ENCODE measurements around the gene DACT2. TPM values are rescaled to one million over a fixed set of nuclear protein-coding genes. Genes with fewer than 3 reads are reported as not detected.
A peak's percentile ranks its signal among the peaks of the same experiment; 100 is the strongest.

DACT2 gene
- total RNA-seq, 2 donors from 2014 or later, result 16.6 to 39.9 TPM

- TF ChIP-seq, protein P1, sequence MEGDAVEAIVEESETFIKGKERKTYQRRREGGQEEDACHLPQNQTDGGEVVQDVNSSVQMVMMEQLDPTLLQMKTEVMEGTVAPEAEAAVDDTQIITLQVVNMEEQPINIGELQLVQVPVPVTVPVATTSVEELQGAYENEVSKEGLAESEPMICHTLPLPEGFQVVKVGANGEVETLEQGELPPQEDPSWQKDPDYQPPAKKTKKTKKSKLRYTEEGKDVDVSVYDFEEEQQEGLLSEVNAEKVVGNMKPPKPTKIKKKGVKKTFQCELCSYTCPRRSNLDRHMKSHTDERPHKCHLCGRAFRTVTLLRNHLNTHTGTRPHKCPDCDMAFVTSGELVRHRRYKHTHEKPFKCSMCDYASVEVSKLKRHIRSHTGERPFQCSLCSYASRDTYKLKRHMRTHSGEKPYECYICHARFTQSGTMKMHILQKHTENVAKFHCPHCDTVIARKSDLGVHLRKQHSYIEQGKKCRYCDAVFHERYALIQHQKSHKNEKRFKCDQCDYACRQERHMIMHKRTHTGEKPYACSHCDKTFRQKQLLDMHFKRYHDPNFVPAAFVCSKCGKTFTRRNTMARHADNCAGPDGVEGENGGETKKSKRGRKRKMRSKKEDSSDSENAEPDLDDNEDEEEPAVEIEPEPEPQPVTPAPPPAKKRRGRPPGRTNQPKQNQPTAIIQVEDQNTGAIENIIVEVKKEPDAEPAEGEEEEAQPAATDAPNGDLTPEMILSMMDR (conservative IDR thresholded peaks at IDR 0.05), result no peak
- peaks cover 11% of the 10 kb centered on the region for H3K4me1 ChIP-seq (ENCODE audit: control insufficient read depth, insufficient read depth, low read length)
- H3K4me3 ChIP-seq (ENCODE audit: low read length), result peak overlapping the region; percentile 88
- peaks cover 10% of the 10 kb centered on the region for H3K36me3 Mint-ChIP-seq (ENCODE audit: low read depth)
- DNase-seq, result no peak
- peak overlapping the region; percentile 82 for H3K27ac Mint-ChIP-seq
- H3K27me3 Mint-ChIP-seq (ENCODE audit: insufficient read depth), result peaks cover 38% of the 10 kb centered on the region
- peaks cover 14% of the 10 kb centered on the region for H3K36me3 ChIP-seq (ENCODE audit: control insufficient read depth, insufficient read depth, low read length)
- H3K4me1 Mint-ChIP-seq, result peaks cover 38% of the 10 kb centered on the region
- peaks cover 16% of the 10 kb centered on the region for H3K9me3 Mint-ChIP-seq
- no peaks in the 10 kb centered on the region for H3K27me3 ChIP-seq (ENCODE audit: control insufficient read depth, insufficient read depth, low read length, poor library complexity, severe bottlenecking)
- 12 to 14% methylated on average over 18 to 31 of the region's 33 CpGs for WGBS, 2 experiments (ENCODE audit: insufficient coverage in 1 of 2, insufficient read length in 1 of 2)
- H3K4me3 Mint-ChIP-seq, result peak overlapping the region; percentile 70
- H3K9me3 ChIP-seq (ENCODE audit: control insufficient read depth, low read length), result peaks cover 11% of the 10 kb centered on the region
- H3K27ac ChIP-seq (ENCODE audit: low read depth, low read length), result no peak overlapping the region
- peak overlapping the region; percentile 73 for H3K9ac ChIP-seq (ENCODE audit: extremely low read depth, low read length, poor library complexity, severe bottlenecking)
Observed at GRCh38 chr6:168318579-168319278, 848 bp downstream of the DACT2 start.

GRCh38 chr6:168318090-168318489 lies 1.5 kb downstream of the DACT2 start:
- Histone ChIP-seq H3K36me3 (ENCODE audit: control insufficient read depth, insufficient read depth, low read length) (peaks cover 20% of the 10 kb centered on the region), H3K4me3 (ENCODE audit: low read length) (peak overlapping the region; percentile 88), H3K4me1 (ENCODE audit: control insufficient read depth, insufficient read depth, low read length) (peaks cover 14% of the 10 kb centered on the region), H3K9me3 (ENCODE audit: control insufficient read depth, low read length) (peaks cover 11% of the 10 kb centered on the region), H3K27me3 (ENCODE audit: control insufficient read depth, insufficient read depth, low read length, poor library complexity, severe bottlenecking) (no peaks in the 10 kb centered on the region), H3K9ac (ENCODE audit: extremely low read depth, low read length, poor library complexity, severe bottlenecking) (peak overlapping the region; percentile 73), H3K27ac (ENCODE audit: low read depth, low read length) (no peak overlapping the region)
- TF ChIP-seq, protein P1 (conservative IDR thresholded peaks at IDR 0.05), result no peak
- peaks cover 14% of the 10 kb centered on the region for H3K36me3 Mint-ChIP-seq (ENCODE audit: low read depth)
- 59 to 64% methylated on average over 9 to 12 of the region's 12 CpGs for WGBS, 2 experiments (ENCODE audit: insufficient coverage in 1 of 2, insufficient read length in 1 of 2)
- DNase-seq, result peak; percentile 67
- peaks cover 42% of the 10 kb centered on the region for H3K4me1 Mint-ChIP-seq
- peak overlapping the region; percentile 70 for H3K4me3 Mint-ChIP-seq
- peak overlapping the region; percentile 82 for H3K27ac Mint-ChIP-seq
- peaks cover 16% of the 10 kb centered on the region for H3K9me3 Mint-ChIP-seq
- H3K27me3 Mint-ChIP-seq (ENCODE audit: insufficient read depth), result peaks cover 38% of the 10 kb centered on the region

DNA sequence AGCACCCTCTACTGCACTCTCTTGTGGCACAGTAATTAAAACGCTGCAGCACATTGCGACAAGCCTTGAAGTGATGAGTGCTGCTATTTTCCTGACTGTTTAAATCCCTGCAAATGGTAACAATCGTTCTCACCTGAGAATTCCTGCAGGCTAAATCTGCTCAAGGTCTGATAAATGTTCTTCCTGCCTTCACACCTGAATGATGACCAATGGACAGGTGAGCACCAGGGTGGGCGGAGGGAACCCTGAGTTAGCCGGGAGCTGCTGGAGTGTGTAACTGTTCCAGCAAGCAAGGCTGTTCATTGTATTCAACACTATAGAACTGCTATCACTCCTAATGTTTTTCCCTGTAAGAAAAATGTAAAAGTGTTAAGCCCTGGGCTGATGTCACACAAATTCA lies 4.0 kb downstream of the DACT2 start:
- H3K4me1 Mint-ChIP-seq, result peaks cover 39% of the 10 kb centered on the region

More for the DNA sequence above, 4.0 kb downstream of the DACT2 start:
- H3K36me3 Mint-ChIP-seq (ENCODE audit: low read depth), result peaks cover 32% of the 10 kb centered on the region
- peaks cover 42% of the 10 kb centered on the region for H3K36me3 ChIP-seq (ENCODE audit: control insufficient read depth, insufficient read depth, low read length)
- H3K9me3 Mint-ChIP-seq, result peaks cover under 1% of the 10 kb centered on the region
- DNase-seq, result peak; percentile 61
- 76 to 86% methylated on average over 4 to 5 of the region's 5 CpGs for WGBS, 2 experiments (ENCODE audit: insufficient coverage in 1 of 2, insufficient read length in 1 of 2)
- peak overlapping the region; percentile 53 for H3K4me3 Mint-ChIP-seq
- no peaks in the 10 kb centered on the region for H3K9me3 ChIP-seq (ENCODE audit: control insufficient read depth, low read length)
- H3K4me1 ChIP-seq (ENCODE audit: control insufficient read depth, insufficient read depth, low read length), result peaks cover 14% of the 10 kb centered on the region
- no peak overlapping the region for H3K9ac ChIP-seq (ENCODE audit: extremely low read depth, low read length, poor library complexity, severe bottlenecking)
- peaks cover 19% of the 10 kb centered on the region for H3K27me3 Mint-ChIP-seq (ENCODE audit: insufficient read depth)
- H3K27ac ChIP-seq (ENCODE audit: low read depth, low read length), result no peak overlapping the region
- no peaks in the 10 kb centered on the region for H3K27me3 ChIP-seq (ENCODE audit: control insufficient read depth, insufficient read depth, low read length, poor library complexity, severe bottlenecking)
- peak overlapping the region; percentile 71 for H3K27ac Mint-ChIP-seq
- H3K4me3 ChIP-seq (ENCODE audit: low read length), result peak overlapping the region; percentile 71
- TF ChIP-seq, protein P1 (conservative IDR thresholded peaks at IDR 0.05), result no peak

All from endodermal cell (in vitro differentiated cells).